ENCODE data around the gene GHRHR.

GHRHR gene

DNA sequence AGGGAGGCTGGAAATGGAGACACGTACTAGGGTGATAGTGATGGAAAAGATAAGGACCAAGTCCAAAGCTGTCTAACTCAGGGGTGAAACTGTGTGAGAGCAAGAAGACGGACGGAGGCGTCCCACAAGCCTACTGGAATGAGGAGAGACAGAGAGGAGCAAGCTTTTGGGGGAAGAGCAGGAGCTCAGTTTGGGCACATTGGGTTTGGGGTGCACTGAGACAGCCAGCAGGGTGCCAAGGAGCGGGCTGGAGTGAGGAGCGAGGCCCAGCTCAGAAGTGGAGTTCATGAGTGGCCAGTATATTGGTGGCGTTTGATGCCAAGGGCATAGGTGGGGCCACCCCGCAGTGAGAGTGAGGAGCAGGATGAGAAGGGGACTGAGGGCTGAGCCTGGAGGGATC, 22.6 kb downstream of the GHRHR start:
- TF ChIP-seq, protein P1, sequence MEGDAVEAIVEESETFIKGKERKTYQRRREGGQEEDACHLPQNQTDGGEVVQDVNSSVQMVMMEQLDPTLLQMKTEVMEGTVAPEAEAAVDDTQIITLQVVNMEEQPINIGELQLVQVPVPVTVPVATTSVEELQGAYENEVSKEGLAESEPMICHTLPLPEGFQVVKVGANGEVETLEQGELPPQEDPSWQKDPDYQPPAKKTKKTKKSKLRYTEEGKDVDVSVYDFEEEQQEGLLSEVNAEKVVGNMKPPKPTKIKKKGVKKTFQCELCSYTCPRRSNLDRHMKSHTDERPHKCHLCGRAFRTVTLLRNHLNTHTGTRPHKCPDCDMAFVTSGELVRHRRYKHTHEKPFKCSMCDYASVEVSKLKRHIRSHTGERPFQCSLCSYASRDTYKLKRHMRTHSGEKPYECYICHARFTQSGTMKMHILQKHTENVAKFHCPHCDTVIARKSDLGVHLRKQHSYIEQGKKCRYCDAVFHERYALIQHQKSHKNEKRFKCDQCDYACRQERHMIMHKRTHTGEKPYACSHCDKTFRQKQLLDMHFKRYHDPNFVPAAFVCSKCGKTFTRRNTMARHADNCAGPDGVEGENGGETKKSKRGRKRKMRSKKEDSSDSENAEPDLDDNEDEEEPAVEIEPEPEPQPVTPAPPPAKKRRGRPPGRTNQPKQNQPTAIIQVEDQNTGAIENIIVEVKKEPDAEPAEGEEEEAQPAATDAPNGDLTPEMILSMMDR (conservative IDR thresholded peaks at IDR 0.05; ENCODE audit: control insufficient read depth, insufficient read depth, low read depth, low read length) = no peak
- no peak overlapping the region for H3K4me3 ChIP-seq (ENCODE audit: control insufficient read depth, low read depth, low read length)
- no peak for DNase-seq (ENCODE audit: low read depth)

DNA sequence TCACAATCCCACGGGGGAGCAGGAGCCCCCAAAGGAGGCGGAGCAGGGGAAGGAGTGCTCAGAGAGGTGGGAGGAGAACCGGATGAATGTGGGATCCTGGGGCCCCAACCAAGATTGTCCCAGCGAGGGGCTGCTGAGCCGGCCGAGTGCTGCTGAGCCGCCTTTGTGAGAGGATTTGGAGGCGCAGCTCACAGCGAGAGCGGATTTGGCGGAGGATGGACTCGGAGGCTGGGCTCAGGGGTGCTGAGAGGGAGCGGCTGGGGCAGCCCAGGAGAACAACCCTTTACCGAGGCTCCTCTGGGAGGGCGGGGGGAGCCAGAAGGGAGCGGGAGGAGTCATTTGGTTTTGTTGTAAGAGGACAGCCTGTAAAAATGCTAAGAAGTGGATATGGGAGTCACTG, 23.0 kb downstream of the GHRHR start:
- no peak overlapping the region for H3K4me3 ChIP-seq (ENCODE audit: control insufficient read depth, low read depth, low read length)
- DNase-seq (ENCODE audit: low read depth) = no peak
- TF ChIP-seq, protein P1 (conservative IDR thresholded peaks at IDR 0.05; ENCODE audit: control insufficient read depth, insufficient read depth, low read depth, low read length) = no peak

DNA sequence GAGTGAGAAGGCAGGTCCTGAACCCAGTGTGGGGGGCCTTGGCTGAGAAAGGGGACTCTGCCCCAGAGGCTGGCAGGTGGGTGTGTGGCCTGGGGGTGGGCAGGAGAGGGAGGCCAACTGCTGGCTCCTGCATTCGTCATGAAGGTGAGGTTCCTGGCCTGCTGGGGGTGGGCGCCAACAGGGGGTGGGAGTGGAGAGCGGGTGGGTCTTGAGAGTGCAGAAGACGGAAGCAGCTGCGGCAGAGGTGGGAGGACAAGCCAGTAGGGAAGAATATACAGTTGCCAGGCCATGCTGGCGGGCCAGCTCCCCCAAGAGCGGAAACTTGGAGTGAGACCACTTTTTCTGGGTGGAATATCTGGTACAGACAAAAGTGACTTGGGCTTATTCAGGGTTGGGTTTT, 23.4 kb downstream of the GHRHR start:
- TF ChIP-seq, protein P1 (conservative IDR thresholded peaks at IDR 0.05; ENCODE audit: control insufficient read depth, insufficient read depth, low read depth, low read length) = no peak
- no peak for DNase-seq (ENCODE audit: low read depth)
- no peak overlapping the region for H3K4me3 ChIP-seq (ENCODE audit: control insufficient read depth, low read depth, low read length)

DNA sequence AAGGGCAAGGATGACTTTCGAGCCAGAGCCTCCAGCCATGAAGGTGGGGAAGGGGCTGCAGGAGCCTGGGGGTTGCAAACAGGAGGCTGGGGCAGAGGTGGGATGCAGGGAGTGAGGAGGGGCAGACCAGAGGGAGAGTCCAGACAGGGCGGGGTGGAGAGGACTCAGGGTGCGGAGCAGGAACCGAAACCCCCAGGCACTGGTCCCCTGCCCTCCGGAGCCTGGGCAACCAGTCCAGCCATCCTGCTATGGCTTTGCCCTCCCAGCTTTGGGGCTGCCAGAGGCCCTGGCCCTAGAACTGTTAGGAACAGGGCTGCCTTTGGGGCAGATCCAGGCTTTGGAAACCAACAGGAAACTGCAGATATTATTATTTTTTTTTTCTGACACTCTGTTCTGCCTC, 24.2 kb downstream of the GHRHR start:
- H3K4me3 ChIP-seq (ENCODE audit: control insufficient read depth, low read depth, low read length) = no peak overlapping the region
- DNase-seq (ENCODE audit: low read depth) = no peak
- TF ChIP-seq, protein P1 (conservative IDR thresholded peaks at IDR 0.05; ENCODE audit: control insufficient read depth, insufficient read depth, low read depth, low read length) = no peak

DNA sequence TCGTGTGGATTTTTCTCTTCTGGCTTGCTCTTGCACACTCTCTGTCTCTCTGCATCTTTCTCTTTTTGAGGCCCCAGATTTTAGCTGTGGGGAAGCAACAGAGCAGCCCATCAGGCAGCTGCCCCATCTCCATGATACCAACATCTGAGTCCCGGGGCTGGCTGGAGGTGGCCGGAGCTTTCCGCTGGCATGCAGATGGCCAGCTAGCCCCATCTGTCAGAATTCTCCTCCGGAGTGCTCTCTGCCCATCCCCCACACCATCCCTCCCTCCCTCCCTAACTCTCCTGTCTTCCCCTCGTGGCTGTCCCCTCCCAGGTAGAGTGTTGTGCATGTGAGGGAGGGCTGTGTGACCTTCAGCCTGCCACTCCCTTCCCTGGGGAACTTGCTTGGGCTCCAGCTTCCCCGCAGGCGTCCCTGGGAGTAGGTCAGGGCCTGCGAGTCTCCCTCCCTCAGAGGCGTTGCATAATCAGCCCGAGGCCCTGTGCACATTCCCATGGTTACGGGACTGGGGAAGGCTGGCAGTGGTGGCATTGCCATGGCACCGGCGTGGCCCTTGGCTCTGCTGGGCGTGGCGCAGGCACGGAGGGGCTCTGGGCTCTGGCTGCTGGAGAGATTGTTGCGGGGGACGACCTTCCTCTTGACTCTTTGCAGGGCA, 24.7 kb downstream of the GHRHR start:
- DNase-seq (ENCODE audit: low read depth) = no peak
- H3K4me3 ChIP-seq (ENCODE audit: control insufficient read depth, low read depth, low read length) = no peak overlapping the region
- TF ChIP-seq, protein P1 (conservative IDR thresholded peaks at IDR 0.05; ENCODE audit: control insufficient read depth, insufficient read depth, low read depth, low read length) = no peak

DNA sequence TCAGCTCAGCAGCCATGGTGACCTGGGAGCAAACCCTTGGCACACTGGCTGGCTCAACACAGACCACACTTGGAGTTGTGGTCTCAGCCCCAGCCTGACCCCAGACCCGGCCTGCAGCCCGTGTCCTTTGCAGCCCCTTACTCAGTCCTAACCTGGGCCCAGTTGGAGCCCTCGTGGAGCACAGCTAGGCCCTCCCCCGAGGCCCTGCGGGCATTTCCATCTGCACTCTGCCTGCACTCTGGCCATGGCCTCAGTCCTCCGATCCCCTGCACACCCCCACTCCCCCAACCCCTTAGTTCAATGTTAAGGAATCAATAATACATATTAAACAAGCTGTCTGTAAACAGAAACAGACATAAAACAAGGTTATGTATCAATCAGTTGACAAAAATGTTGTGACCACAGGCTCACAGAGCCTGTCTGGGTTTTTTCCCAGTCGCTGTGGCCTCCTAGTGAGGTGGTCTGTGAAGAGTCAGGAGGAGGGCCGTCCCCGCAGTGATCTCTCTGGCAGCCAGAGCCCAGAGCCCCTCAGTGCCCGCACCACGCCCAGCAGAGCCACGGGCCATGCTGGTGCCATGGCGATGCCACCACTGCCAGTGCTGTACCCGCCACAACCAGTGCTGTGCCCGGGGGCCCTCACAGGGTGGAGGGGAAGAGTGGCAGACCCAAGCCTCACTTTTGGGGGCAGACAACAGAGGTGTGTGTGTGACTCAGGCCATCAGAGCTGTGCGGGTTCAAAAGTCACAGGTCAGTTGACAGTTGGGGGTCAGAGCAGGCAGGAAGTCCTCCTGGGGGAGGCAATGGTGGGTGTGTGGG, 25.5 kb downstream of the GHRHR start:
- TF ChIP-seq, protein P1 (conservative IDR thresholded peaks at IDR 0.05; ENCODE audit: control insufficient read depth, insufficient read depth, low read depth, low read length) = no peak
- H3K4me3 ChIP-seq (ENCODE audit: control insufficient read depth, low read depth, low read length) = no peak overlapping the region
- DNase-seq (ENCODE audit: low read depth) = no peak
